Effector memory CD4-positive, alpha-beta T cell (primary cell): Measurements from ENCODE around the gene C9orf50.

Experiments
- DNase-seq, 3 donors: peaks; one replicate each; pipeline ENCODE4 v3.0.0-alpha.2; 2020
- H3K27ac ChIP-seq: 2 replicates; pipeline ENCODE4 v1.7.0; 2013; ENCODE audit warnings: mild to moderate bottlenecking, low read length, moderate library complexity; ENCODE audit not compliant: insufficient read depth, poor library complexity, severe bottlenecking
- H3K27me3 ChIP-seq: replicated peaks from 2 replicates; pipeline ENCODE4 v1.7.0; 2013; ENCODE audit warnings: mild to moderate bottlenecking, low read length; ENCODE audit not compliant: insufficient read depth, control insufficient read depth, poor library complexity, severe bottlenecking
- H3K36me3 ChIP-seq: 2 replicates; pipeline ENCODE4 v1.7.0; 2013; ENCODE audit warnings: mild to moderate bottlenecking, low read length, moderate library complexity; ENCODE audit not compliant: control insufficient read depth, insufficient read depth
- H3K4me1 ChIP-seq: 2 replicates; pipeline ENCODE4 v1.7.0; 2013; ENCODE audit warnings: low read length, mild to moderate bottlenecking; ENCODE audit not compliant: control insufficient read depth, insufficient read depth, poor library complexity, severe bottlenecking
- H3K4me3 ChIP-seq: 2 replicates; pipeline ENCODE4 v1.7.0; 2013; ENCODE audit warnings: low read length, low read depth, mild to moderate bottlenecking; ENCODE audit not compliant: insufficient read depth, poor library complexity, severe bottlenecking
- H3K9me3 ChIP-seq: 2 replicates; pipeline ENCODE4 v1.7.0; 2013; ENCODE audit warnings: mild to moderate bottlenecking, low read length, moderate library complexity; ENCODE audit not compliant: control insufficient read depth

Gene C9orf50

DNA sequence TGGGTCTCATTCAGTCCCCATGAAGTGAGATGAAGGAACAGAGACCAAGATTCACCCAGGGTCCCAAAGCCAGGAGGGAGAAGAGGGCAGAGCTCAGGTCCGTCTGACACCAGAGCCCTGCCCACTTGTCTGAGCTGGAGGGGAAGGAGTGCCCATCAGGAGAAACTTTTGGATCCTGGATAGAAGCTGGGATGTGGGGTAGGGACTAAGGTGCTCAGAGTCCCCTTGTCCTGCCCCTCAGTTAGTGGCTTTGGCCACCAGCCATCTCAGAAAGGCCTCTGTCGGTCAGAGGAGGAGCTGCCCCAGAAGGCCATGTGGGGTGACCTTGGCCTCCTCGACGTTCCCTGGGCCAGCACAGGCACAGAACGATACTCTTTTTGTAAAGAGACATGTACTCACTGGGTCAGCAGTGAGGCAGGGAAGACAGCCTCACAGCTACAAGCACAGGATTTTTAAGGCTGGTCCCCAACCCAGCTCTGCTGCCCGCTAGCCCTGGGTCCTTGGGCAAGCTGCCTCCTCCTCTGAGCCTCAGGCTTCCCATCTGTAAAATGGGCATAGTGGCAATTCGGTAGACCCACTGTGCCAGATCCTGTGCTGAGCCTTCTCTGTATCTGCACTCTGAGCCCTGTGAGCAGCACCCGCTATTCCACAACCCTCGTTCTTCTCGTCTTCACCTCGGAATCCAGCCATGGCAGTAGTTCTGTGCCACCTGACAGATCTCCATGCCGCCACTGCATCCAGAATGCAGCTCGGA lies 49.4 kb downstream of the C9orf50 start:
- Histone ChIP-seq H3K27ac (no peak overlapping the region), H3K36me3 (no peaks in the 10 kb centered on the region), H3K9me3 (no peaks in the 10 kb centered on the region), H3K27me3 (peaks cover 5% of the 10 kb centered on the region), H3K4me1 (peaks cover 14% of the 10 kb centered on the region), H3K4me3 (no peak overlapping the region)
- DNase-seq, result no peak

DNA sequence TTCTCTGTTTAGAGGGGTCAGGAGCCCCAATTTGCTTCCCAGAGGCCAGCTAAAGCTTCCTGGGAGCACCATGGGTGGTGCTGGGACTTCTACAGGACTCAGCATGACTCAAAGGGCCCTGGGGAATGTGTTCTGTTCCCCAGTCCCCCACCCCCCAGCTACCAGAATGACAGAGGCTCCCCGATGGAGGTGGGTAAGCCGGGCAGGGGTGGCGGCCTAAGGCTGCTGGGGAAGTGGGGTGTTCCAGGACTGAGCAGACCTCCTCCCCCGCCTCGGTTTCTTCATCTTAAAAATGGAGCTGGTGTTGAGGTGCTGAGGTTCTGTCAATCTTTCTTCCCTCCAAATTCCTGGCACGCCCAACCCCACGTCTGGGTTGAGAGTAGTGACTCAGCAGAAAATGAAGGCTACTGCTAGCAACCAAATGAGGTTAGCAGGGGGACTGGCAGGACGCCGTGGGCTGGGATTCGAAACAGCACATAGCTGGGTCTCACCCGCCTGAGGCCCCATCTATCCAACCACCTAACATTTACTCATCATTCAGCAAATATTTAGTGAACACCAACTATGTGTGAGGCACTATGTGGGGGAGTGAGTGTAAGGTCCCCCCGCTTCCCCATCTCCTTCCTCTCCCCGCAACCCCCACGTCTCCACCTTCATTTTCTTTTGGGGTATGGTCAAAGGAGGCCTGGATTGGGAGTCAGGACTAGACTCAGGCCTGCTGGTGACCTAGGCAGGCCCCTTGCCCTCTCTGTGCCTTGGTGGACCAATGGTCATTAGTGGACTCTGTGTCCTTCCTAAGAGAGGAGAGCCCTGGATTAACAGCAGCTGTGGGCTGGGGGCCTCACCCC lies 50.2 kb downstream of the C9orf50 start:
- H3K4me3 ChIP-seq, result no peak overlapping the region
- H3K27ac ChIP-seq, result no peak overlapping the region
- no peak for DNase-seq
- peaks cover 5% of the 10 kb centered on the region for H3K27me3 ChIP-seq
- H3K36me3 ChIP-seq, result no peaks in the 10 kb centered on the region
- H3K9me3 ChIP-seq, result no peaks in the 10 kb centered on the region
- H3K4me1 ChIP-seq, result peaks cover 14% of the 10 kb centered on the region

DNA sequence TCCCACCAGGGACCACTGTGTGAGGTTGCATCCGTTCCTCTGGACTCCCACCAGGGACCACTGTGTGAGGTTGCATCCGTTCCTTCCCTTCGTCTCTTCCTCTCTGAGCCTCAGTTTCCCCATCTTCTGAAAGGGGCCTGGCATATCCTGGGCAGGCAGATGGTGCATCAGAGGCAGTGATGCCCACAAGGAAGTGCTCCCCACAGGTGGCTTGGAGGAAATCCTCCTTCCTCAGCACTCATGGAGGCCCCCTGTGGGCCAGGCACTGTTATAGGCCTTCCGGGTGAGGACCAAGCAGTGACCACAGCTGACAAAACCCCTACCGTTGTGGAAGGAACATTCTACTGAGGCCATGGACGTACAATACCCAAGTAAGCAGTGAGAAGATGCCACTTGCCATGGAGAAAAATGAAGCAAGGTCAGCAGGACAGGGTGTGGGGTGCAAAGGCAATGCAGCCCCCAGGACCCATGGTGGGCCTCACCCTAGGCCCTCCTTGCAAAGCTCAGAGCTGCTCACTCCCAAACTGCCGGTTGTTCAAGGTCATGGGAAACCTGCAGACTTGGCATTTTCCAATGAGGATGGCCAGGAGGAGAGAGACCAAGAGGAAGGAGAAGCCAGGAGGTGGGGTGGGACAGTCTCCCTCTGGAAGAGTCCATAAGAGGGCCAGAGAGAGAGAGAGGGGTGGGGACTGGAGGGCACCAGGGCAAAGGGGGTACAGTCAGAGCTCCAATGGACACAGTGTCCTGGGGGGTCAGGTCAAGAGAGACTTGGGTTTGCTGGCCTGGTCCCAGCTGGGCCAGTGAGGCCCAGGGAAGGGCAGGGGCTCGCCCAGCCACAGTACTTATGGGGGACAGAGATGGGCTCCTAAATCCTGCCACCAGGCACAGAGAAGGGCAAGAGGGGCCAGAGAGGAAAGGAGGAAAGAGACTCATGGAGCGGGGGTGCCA lies 51.1 kb downstream of the C9orf50 start:
- Histone ChIP-seq H3K9me3 (no peaks in the 10 kb centered on the region), H3K27ac (no peak overlapping the region), H3K27me3 (peaks cover 5% of the 10 kb centered on the region), H3K4me3 (no peak overlapping the region), H3K4me1 (peaks cover 14% of the 10 kb centered on the region), H3K36me3 (no peaks in the 10 kb centered on the region)
- no peak for DNase-seq

DNA sequence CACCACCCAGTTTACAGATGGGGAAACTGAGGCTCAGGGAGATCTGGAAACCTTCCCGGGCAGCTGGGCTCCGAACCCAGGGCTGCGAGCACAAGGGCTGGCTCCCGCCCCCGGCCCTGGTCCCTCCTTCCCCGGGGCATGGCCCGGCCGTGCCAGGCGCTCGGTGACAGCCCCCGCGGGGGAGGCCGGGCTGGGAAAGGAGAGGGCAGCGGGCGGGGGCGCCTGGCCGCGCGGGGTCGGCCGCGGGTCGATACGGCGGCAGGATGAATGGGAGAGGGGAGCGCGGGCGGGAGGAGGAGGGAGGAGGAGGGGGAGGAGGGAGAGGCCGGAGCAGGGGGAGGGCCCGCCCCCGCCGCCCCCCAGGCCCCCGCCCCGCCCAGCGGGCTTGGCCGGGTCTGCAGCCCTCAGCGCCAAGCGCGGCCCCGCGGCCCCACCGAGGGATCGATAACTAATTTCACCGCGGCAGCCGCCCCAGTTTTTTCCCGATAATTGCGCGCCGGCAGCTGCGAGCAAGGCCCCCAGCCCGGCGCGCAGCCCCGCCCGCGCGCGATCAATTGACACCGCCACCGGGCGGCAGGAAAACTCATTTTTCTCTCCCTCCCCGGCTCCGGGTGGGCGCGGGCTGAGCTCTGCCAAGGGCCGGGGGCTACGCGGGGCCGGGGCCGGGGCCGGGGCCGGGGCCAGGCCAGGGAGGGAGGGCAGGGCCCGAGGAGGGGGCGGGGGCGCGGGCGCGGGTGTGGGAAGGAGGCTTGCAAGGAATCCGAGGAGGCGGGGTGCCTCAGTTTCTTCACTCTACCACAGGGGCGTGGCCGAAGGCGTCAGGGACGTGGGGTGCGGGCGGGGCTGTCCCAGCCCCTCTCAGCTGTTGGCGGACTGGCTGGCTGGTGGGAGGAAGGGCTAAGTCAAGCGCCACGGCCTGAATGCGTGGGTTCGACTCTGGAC lies 52.1 kb downstream of the C9orf50 start:
- H3K4me1 ChIP-seq, result peaks cover 14% of the 10 kb centered on the region
- H3K27me3 ChIP-seq, result peaks cover 5% of the 10 kb centered on the region
- no peak overlapping the region for H3K27ac ChIP-seq
- no peak overlapping the region for H3K4me3 ChIP-seq
- DNase-seq, result no peak
- H3K36me3 ChIP-seq, result no peaks in the 10 kb centered on the region
- no peaks in the 10 kb centered on the region for H3K9me3 ChIP-seq

DNA sequence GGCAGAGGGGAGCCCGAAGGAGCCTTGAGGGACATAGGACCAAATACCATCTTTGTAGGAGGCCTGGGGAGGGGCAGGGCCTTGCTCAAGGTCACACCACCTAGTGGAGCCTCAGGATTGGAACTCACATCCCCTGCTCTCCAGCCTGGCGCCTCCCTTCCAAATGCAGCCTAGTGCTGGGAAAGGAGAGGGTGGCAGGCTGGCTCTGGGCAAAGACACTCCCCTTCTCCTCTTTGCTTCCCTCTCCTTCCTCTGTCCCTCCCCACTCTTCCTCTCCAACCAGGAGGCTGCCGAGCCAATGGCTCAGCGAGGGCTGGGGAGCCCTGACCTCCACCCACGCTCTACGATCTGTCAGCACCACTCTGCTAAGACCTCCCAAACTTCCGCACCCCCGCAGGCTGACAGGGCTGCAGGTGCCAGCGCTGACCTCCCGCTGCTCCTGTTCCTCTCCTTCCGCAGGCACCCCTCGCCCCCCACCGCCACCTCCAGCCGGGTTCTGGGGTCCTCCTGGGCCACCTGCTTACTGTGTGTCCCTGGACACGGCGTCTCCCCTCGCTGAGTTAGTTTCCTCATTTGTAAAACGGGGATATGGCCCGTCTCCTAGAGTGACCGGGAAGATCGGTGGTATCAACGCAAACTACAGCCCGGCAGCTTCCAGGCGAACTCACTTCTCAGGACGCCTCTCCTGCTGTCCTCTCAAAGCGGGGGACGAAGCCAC lies 52.9 kb downstream of the C9orf50 start:
- DNase-seq, result no peak
- no peak overlapping the region for H3K27ac ChIP-seq
- H3K36me3 ChIP-seq, result no peaks in the 10 kb centered on the region
- H3K4me1 ChIP-seq, result peaks cover 14% of the 10 kb centered on the region
- no peak overlapping the region for H3K4me3 ChIP-seq
- peaks cover 5% of the 10 kb centered on the region for H3K27me3 ChIP-seq
- H3K9me3 ChIP-seq, result no peaks in the 10 kb centered on the region

DNA sequence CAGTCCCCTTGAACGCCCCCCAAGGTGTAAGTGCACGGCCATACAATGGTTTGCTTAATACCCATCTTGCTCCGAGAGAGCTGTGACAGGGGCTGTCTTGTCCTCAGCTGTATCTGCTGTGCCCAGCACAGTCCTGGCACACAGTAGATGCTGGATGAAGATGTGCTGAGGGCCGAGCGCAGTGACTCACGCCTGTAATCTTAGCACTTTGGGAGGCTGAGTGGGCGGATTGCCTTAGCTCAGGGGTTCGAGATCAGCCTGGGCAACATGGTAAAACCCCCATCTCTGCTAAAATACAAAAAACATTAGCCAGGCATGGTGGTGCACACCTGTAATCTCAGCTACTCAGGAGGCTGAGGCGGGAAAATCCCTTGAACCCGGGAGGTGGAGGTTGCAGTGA lies 53.6 kb downstream of the C9orf50 start:
- no peak for DNase-seq
- Histone ChIP-seq H3K36me3 (no peaks in the 10 kb centered on the region), H3K27ac (no peak overlapping the region), H3K9me3 (no peaks in the 10 kb centered on the region), H3K4me1 (peaks cover 14% of the 10 kb centered on the region), H3K4me3 (no peak overlapping the region), H3K27me3 (peaks cover 5% of the 10 kb centered on the region)

DNA sequence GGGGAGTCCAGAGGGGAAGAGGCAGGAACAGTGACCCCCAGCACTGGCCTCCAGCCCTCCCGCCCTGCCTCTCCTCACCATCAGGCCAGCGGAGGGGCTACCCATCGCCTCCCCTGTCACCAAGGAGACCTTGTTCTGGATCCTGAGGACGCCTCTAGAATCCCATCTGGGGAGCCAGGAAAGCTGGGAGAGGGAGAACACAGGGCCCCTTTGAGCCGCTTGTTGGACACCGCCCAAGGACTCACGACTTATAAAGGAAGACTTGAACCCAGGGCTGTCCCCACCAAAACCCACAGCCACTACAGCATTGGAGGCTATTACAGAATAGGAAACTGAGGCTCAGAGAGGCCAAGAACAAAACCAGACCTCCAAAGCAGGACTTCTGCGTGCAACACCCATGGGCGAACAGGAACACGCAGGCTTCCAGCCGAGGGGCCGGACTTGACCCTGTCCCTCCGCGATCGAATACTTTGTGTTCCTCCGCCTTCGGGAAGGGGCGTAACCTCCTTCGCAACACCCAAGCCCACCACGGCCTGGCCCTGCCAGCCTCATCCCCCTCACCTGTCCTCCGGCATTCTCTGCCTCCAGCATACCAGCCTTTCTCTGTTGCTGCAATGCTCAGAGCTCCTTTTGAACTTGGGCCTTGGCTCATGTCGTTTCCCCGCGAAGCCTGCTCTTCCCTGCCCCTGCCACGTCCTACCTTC lies 54.2 kb downstream of the C9orf50 start:
- DNase-seq, result no peak
- no peak overlapping the region for H3K4me3 ChIP-seq
- H3K27ac ChIP-seq, result no peak overlapping the region
- peaks cover 5% of the 10 kb centered on the region for H3K27me3 ChIP-seq
- no peaks in the 10 kb centered on the region for H3K9me3 ChIP-seq
- H3K36me3 ChIP-seq, result no peaks in the 10 kb centered on the region
- H3K4me1 ChIP-seq, result peaks cover 14% of the 10 kb centered on the region

DNA sequence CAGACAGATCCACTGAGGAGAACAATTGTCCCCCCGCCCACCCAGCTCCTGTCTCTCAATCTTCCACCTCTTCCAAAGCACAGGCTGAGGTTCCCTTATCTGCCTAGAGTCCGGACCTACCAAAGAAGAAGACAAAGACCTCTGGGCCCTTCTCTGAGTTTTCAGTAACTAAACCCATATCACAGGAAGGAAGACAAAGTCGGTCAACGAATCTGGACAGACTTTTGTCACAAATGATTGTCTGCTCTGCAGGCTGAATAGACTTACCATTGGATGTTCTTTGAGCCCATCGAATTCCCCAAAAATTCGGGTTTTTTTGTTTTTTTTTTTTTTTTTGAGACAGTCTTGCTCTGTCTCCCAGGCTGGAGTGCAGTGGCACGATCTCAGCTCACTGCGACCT lies 58.0 kb downstream of the C9orf50 start:
- H3K36me3 ChIP-seq, result no peaks in the 10 kb centered on the region

More for the DNA sequence above, 58.0 kb downstream of the C9orf50 start:
- Histone ChIP-seq H3K9me3 (no peaks in the 10 kb centered on the region), H3K27me3 (no peaks in the 10 kb centered on the region), H3K4me1 (peaks cover under 1% of the 10 kb centered on the region), H3K4me3 (no peak overlapping the region), H3K27ac (no peak overlapping the region)
- no peak for DNase-seq
